Activated naive CD8-positive, alpha-beta T cell treated with anti-CD3 and anti-CD28 coated beads for 36 hours (primary cell): ENCODE measurements around the gene UMODL1. TPM values are rescaled to one million over a fixed set of nuclear protein-coding genes. Genes with fewer than 3 reads are reported as not detected.

Experiments
- DNase-seq: peaks from one replicate; pipeline ENCODE4 v3.0.0; 2021
- H3K27ac Mint-ChIP-seq: one replicate; pipeline ENCODE4 v1.8.0; 2022; ENCODE audit warnings: mild to moderate bottlenecking, moderate library complexity, mixed read lengths
- H3K27me3 Mint-ChIP-seq: one replicate; pipeline ENCODE4 v1.8.0; 2022; ENCODE audit warnings: mild to moderate bottlenecking, mixed read lengths
- H3K36me3 Mint-ChIP-seq: one replicate; pipeline ENCODE4 v1.8.0; 2021; ENCODE audit warnings: mild to moderate bottlenecking, mixed read lengths
- H3K4me1 Mint-ChIP-seq: one replicate; pipeline ENCODE4 v1.8.0; 2021; ENCODE audit warnings: mixed read lengths
- H3K4me3 Mint-ChIP-seq: one replicate; pipeline ENCODE4 v1.8.0; 2022; ENCODE audit warnings: mild to moderate bottlenecking, moderate library complexity, mixed read lengths
- H3K9me3 Mint-ChIP-seq: one replicate; pipeline ENCODE4 v1.8.0; 2022; ENCODE audit warnings: mixed read lengths
- total RNA-seq, 2 experiments: library from RNA; stranded (reverse); gene quantifications; one replicate each; pipeline ENCODE4 v1.2.3, GENCODE V29; 2021

UMODL1 gene
- total RNA-seq, 2 experiments from 2014 or later, result not detected

GRCh38 chr21:42124081-42124480, 53.0 kb downstream of the UMODL1 start:
- no peak overlapping the region for H3K4me3 Mint-ChIP-seq
- no peak for DNase-seq
- no peak overlapping the region for H3K27ac Mint-ChIP-seq
- peaks cover 68% of the 10 kb centered on the region for H3K27me3 Mint-ChIP-seq
- H3K4me1 Mint-ChIP-seq, result peaks cover 11% of the 10 kb centered on the region
- no peaks in the 10 kb centered on the region for H3K9me3 Mint-ChIP-seq
- H3K36me3 Mint-ChIP-seq, result no peaks in the 10 kb centered on the region

GRCh38 chr21:42124826-42125570, 53.9 kb downstream of the UMODL1 start:
- no peak overlapping the region for H3K27ac Mint-ChIP-seq
- H3K4me1 Mint-ChIP-seq, result peaks cover 10% of the 10 kb centered on the region
- no peaks in the 10 kb centered on the region for H3K36me3 Mint-ChIP-seq
- no peaks in the 10 kb centered on the region for H3K9me3 Mint-ChIP-seq
- peaks cover 59% of the 10 kb centered on the region for H3K27me3 Mint-ChIP-seq
- DNase-seq, result no peak
- H3K4me3 Mint-ChIP-seq, result no peak overlapping the region

- no peak for DNase-seq
- no peak overlapping the region for H3K27ac Mint-ChIP-seq
Measured at GRCh38 chr21:42125571-42126544, 54.7 kb downstream of the UMODL1 start.

GRCh38 chr21:42127164-42128150, 56.3 kb downstream of the UMODL1 start:
- Mint-ChIP-seq H3K36me3 (no peaks in the 10 kb centered on the region), H3K27me3 (peaks cover 34% of the 10 kb centered on the region), H3K9me3 (no peaks in the 10 kb centered on the region), H3K4me3 (no peak overlapping the region), H3K4me1 (peaks cover 3% of the 10 kb centered on the region), H3K27ac (no peak overlapping the region)
- DNase-seq, result no peak

More at GRCh38 chr21:42125571-42126544, 54.7 kb downstream of the UMODL1 start:
- Mint-ChIP-seq H3K36me3 (no peaks in the 10 kb centered on the region), H3K9me3 (no peaks in the 10 kb centered on the region), H3K27me3 (peaks cover 50% of the 10 kb centered on the region), H3K4me1 (peaks cover 8% of the 10 kb centered on the region), H3K4me3 (no peak overlapping the region)

- Mint-ChIP-seq H3K36me3 (no peaks in the 10 kb centered on the region), H3K4me3 (no peak overlapping the region), H3K27ac (no peak overlapping the region), H3K4me1 (peaks cover 3% of the 10 kb centered on the region), H3K27me3 (peaks cover 21% of the 10 kb centered on the region), H3K9me3 (no peaks in the 10 kb centered on the region)
- no peak for DNase-seq
Measured at GRCh38 chr21:42129300-42130266, 58.5 kb downstream of the UMODL1 start.

- Mint-ChIP-seq H3K27me3 (peaks cover 14% of the 10 kb centered on the region), H3K27ac (no peak overlapping the region), H3K9me3 (no peaks in the 10 kb centered on the region), H3K4me1 (peaks cover 3% of the 10 kb centered on the region), H3K36me3 (no peaks in the 10 kb centered on the region), H3K4me3 (no peak overlapping the region)
- no peak for DNase-seq
Measured at GRCh38 chr21:42130441-42130840, 59.3 kb downstream of the UMODL1 start.

GRCh38 chr21:42132183-42132582, 61.1 kb downstream of the UMODL1 start:
- no peaks in the 10 kb centered on the region for H3K36me3 Mint-ChIP-seq
- no peaks in the 10 kb centered on the region for H3K27me3 Mint-ChIP-seq
- H3K4me3 Mint-ChIP-seq, result no peak overlapping the region
- H3K27ac Mint-ChIP-seq, result no peak overlapping the region
- H3K4me1 Mint-ChIP-seq, result peaks cover 3% of the 10 kb centered on the region
- no peaks in the 10 kb centered on the region for H3K9me3 Mint-ChIP-seq
- DNase-seq, result no peak

- no peaks in the 10 kb centered on the region for H3K27me3 Mint-ChIP-seq
- no peaks in the 10 kb centered on the region for H3K36me3 Mint-ChIP-seq
- H3K27ac Mint-ChIP-seq, result no peak overlapping the region
- no peak overlapping the region for H3K4me3 Mint-ChIP-seq
- no peak for DNase-seq
- H3K4me1 Mint-ChIP-seq, result peaks cover 10% of the 10 kb centered on the region
- no peaks in the 10 kb centered on the region for H3K9me3 Mint-ChIP-seq
Measured at GRCh38 chr21:42133131-42133530, 62.0 kb downstream of the UMODL1 start.

GRCh38 chr21:42135386-42136052, 64.4 kb downstream of the UMODL1 start:
- Mint-ChIP-seq H3K9me3 (no peaks in the 10 kb centered on the region), H3K27me3 (no peaks in the 10 kb centered on the region), H3K4me3 (no peak overlapping the region), H3K27ac (no peak overlapping the region), H3K36me3 (no peaks in the 10 kb centered on the region), H3K4me1 (peaks cover 10% of the 10 kb centered on the region)
- no peak for DNase-seq

GRCh38 chr21:42137191-42137904, 66.2 kb downstream of the UMODL1 start:
- no peaks in the 10 kb centered on the region for H3K9me3 Mint-ChIP-seq
- no peak for DNase-seq
- H3K36me3 Mint-ChIP-seq, result no peaks in the 10 kb centered on the region
- no peaks in the 10 kb centered on the region for H3K27me3 Mint-ChIP-seq
- no peak overlapping the region for H3K27ac Mint-ChIP-seq
- H3K4me1 Mint-ChIP-seq, result peaks cover 10% of the 10 kb centered on the region
- no peak overlapping the region for H3K4me3 Mint-ChIP-seq

- no peaks in the 10 kb centered on the region for H3K9me3 Mint-ChIP-seq
- peaks cover 14% of the 10 kb centered on the region for H3K4me1 Mint-ChIP-seq
- H3K36me3 Mint-ChIP-seq, result no peaks in the 10 kb centered on the region
- DNase-seq, result no peak
- H3K27me3 Mint-ChIP-seq, result no peaks in the 10 kb centered on the region
- no peak overlapping the region for H3K27ac Mint-ChIP-seq
- no peak overlapping the region for H3K4me3 Mint-ChIP-seq
Measured at GRCh38 chr21:42140196-42140934, 69.2 kb downstream of the UMODL1 start.

GRCh38 chr21:42141643-42142042, 70.5 kb downstream of the UMODL1 start:
- H3K27me3 Mint-ChIP-seq, result no peaks in the 10 kb centered on the region
- no peak overlapping the region for H3K4me3 Mint-ChIP-seq
- no peak for DNase-seq
- no peak overlapping the region for H3K27ac Mint-ChIP-seq
- no peaks in the 10 kb centered on the region for H3K9me3 Mint-ChIP-seq
- H3K4me1 Mint-ChIP-seq, result peaks cover 18% of the 10 kb centered on the region
- no peaks in the 10 kb centered on the region for H3K36me3 Mint-ChIP-seq
